Measurements from ENCODE around the gene RASGRF2.
"Not testable (repeated sequence)": the region's sequence is repeated elsewhere in the genome, so short reads cannot be mapped to it uniquely, and the experiment has no call there.

RASGRF2 gene

DNA sequence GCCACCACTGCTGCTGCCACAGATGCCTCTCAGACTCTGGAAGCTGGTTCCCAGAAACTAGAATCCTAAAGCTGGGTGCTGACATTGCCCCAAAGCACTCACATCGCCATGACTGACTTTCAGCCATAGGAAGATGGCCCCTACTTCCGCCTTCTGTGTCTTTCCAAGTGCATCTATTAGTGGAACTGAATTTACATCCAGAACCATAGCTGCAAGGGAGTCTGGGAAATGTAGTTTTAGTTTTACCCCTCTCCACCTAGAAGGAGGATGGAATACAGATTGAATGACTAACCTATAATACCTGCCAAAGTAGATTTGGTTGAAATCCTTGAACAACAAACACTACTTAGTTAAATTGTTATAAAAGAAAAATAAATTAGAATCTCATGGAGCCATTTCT is 118.8 kb downstream of the RASGRF2 start:
- no peak for DNase-seq

DNA sequence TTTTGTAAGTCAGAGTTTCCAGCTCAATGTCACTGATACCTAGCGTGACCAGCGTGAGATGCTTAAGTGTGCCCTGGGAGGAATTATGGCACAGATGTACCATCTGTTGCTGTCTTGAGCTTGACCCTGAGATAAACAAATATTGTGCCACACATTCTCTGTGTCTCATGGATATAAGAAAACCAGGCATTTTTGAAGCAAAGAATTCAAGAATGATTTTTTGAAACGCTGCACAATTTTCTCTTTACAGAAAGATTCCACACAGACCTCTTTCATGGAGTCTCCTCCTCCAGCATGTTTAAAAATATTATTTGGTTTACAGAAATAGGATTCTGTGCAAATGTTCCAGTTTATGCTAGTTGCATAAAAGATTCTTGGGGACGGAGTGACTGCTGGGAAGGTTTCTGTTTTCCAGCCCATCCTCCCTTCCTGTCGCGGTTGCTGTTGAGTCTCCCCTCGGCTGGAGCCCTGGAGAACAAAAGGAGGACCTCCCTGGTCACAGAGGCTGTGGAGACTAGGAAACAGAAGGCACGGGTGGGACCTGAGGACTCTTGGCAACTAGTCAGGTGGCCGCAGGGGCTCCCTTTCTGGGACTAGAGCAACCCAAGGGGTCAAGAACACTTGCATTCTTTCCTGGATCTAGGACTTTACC is 120.8 kb downstream of the RASGRF2 start:
- DNase-seq, result no peak

DNA sequence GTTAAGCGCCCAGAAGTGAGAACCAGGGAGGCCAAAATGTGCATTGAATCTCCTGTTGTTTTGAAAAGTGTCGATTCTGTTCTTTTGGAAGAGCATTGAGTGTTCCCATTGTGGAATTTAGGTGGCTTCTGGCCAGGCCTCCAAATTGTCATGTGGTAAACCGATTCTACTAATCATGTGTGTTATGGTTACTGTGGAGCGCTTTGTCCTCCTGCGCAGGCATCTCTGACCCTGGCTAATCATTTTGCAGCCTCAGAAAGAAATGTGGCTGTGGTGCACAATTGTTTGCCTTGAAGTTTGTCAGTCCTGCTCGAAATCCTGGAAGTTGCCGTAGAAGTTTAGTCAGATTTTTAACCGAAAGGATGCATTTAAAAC is 121.3 kb downstream of the RASGRF2 start:
- DNase-seq, result no peak

DNA sequence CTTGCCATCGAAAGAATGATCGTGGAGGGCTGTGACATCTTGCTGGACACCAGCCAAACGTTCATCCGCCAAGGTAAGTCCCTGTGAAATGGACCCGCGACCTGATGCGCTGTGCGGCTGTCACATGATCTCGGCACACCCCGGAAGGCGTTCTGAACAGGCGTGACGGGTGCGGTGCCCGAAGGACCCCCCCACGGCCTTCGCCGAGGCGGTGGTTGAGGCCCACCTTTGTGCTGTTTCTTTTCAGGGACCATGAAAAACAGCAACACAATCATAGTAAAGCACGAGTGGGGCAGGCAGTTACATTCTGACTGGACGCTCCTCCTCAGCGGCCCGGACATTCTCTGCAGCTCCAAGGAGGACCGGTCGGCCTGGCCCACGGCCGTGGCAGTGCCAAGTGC is 126.7 kb downstream of the RASGRF2 start:
- DNase-seq, result no peak

DNA sequence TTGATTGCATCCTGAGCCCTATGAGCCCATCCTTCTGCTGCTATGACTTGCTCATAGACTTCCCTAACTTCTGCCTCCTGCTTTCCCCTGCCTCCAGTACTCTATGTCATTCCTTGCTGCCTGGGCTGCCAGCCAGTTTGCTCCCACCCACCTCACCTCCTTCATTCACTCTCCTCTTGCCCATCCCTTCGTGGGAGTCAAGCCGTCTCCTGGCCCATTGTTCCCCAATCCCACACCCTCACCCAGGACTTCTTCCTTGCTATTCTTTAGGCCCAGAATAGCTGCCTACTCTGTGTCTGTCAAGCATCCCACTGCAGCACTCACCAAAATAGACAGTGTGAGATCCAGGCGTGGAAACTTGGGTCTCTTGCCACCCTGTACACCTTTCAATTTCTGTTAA is 131.0 kb downstream of the RASGRF2 start:
- no peak for DNase-seq

DNA sequence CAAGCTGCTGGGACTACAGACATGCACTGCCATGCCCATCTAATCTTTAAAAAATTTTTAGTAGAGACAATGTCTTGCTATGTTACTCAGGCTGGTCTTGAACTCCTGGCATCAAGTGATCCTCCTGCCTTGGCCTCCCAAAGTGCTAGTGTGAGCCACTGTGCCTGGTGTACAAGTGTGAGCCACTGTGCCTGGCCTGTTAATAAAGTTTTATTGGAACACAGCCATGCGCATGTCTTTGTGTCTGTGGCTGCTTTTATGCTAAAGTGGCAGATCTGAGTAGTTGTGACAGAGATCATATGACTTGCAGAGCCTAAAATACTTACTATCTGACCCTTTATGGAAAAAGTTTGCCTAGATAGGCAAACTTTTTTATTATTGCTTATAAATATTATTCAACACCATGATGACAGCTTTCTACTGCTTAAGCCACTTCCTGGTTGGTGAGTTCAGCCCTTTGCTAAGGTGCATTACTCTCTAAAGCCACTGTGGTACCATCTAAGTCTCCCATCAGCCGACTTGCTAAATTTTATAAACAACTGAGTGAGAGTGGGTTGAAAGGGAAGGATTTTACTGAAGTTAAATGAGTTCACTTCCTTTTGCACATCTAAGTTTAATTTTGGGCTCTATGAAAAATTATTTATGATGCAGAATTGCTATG is 133.5 kb downstream of the RASGRF2 start:
- no peak for DNase-seq

DNA sequence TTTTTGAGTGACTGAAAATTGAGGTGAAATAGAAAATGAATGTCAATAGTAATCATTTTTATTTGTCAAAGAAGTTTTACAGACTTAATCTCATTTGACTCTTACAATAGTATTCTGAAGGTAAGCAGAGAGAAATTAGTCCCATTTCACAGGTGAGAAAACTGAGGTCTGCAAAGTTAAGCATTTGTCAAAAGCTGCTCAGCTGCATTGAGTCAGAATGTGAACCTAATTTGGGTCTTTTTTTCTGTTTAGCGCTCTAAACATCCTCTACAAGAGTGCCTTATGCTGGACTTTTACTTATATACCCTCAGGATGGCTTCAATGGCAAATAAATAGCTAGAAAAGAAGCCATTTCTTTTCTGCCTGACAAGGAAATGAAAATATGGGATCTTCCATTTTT is 135.7 kb downstream of the RASGRF2 start:
- no peak for DNase-seq

DNA sequence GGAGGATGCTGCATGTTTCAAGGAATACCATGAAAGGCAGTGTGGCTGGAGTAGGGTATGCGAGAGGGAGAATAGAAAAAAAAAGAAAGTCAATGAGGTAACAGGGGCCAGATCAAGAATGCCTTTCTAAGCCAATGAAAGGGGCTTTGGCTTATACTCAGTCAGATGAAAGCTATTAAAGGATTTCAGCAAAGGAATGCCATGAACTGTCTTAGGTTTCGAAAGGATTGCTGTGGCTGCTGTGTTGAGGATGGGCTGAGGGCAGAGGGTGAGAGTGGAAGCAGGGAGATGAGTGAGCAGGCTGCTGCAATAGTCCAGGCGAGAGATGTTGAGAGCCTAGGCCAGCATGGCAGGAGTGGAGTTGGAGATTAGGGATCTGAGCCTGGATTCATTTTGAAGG is 137.6 kb downstream of the RASGRF2 start:
- no peak for DNase-seq

DNA sequence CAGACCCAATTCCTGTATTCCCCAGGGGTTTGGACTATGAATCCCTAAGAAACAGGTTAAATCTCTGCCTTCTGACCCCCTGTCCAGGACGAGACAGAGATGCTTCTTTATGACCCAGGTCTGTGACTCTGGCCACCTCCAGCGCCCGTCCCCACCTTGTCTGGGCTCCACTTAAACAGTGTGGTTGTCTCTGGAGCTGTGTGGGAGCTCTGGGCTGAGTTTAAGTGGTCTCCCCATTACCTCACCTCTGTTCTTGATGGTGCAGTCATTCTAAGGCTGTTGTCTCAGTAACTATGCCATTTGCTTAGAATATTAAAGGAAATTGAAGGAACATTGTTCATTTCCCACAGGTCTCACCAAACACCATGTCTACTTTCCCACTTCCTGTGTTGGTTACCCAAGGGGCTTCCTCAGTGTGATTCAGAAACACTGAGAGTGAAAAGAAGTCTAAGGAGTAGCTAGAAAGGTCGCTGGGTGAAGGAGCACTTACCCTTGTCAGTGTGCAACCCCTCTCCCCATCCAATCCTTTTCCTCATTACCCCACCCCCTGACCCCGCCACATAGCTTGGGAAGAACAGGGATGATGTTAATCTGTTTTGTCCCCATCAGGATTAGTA is 145.2 kb downstream of the RASGRF2 start:
- DNase-seq, result no peak

DNA sequence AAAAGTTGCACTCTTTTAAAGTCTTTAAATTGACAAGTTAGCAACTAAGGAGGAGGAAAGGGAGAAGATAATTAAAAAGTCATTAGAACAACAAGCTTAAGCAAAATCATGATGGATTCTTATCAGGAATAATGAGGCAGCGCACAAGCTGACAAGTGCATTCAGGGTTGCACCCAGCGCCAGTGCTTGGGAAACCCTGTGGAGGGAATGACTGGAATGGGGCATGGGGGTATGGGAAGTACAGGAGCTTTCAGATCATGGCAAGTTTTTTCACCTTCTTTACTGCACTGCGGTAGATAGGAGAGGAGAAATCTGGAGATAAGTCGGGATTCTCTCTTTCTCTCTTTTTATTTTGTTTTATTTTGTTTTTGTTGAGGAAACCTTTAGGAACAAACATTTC is 155.1 kb downstream of the RASGRF2 start:
- DNase-seq, result no peak

DNA sequence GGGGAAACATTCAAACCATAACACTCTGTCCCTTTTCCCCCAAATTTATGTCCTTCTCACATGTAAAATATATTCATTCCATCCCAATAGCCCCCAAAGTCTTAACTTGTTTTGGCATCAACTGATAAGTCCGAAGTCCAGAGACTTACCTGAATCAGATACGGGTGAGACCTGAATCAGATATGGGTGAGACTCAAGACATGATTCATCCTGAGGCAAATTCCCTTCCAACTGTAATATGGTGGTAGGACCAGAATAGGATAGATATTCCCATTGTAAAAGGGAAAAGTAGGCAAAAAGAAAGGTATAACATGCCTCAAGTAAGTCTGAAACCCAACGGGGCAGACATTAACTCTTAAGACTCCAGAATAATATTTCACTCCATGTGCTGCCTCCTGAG is 157.4 kb downstream of the RASGRF2 start:
- DNase-seq, result no peak

DNA sequence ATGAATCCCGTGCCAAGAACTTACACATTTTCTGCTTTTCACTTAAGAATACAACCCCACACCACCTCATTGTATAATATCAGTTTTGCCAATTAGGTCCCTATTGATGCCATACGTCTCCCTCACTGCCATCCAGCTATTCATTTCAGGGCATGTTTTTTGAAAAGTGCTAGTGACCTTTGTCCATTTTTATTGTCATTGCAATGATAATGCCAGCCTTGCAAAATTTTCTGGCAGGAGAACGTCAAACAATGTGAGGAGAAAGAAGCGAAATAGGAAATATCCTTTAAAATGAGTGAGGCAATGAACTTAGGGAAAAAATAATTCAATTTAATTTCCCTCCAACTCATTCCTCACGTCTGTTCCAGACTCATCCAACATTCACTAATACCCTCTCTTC is 161.1 kb downstream of the RASGRF2 start:
- no peak for DNase-seq

DNA sequence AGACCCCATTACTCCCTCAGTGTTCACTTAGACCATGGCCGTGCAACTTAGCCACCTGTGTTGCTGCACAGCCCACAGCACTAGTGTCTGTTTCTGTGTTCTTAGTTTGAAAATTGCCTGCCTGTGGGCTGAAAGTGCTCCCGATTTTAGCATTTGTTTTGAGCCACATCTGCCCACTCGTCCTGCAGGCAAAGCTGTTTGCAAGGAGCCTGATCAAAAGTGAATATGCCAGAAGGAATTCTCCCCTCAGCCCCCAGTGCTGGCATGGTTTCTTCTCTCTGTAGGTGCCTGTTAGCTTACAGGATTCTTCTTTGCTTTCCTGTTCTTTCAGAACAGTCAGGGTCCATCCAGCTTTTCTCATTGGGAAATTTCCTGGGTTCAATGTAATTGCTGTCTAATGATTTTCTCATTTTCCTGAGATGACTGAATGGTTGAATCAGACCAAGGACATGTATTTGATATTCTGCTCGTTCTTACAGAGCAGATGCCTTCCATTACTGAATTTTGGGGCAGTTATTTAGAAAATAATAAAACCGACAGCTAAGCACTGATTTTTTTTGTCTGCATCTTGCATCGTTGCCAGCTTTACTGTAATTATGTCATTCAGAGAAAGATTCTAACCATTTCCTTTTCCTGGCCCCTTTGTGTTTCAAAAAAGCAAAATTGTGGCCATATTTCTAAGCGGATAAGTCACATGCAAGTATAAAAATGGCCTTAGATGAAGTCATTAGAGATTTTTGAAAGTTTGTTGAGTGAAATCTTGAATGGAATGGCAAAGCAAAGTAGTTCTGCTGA is 161.9 kb downstream of the RASGRF2 start:
- DNase-seq, result no peak

DNA sequence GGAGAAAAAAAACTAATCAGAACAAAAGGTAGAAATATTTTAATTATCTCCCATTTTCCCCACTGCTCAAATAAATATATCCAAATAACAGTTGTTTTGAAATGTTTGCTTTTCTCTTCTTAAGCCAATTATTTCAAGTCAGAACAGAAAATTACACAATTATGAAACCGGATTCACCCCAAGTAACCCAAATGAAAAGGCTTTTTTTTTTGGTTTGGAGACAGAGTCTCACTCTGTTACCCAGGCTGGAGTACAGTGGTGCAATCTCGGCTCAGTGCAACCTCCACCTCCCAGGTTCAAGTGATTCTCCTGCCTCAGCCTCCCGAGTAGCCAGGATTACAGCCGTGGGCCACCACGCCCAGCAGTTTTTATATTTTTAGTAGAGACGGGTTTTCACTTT is 164.5 kb downstream of the RASGRF2 start:
- DNase-seq, result not testable (repeated sequence)

DNA sequence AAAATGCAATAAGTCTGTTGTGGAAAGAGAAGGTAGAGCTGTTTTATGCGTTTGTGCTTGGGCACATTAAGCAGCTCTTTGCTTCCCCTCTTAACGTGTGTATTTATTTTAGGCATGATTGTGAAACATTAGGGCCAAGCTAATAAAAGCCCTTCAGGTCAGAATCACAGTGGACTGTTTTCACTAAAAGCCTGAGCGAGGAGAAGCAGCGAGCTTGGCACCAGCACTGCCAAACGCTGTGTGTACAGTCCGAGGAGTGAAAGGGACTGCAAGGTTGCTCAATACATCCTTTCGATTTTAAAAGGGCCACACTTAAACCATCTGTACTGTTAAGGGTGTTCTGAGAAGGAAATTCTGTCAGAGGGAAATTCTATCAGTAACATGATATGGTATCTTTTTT is 165.8 kb downstream of the RASGRF2 start:
- DNase-seq, result no peak

DNA sequence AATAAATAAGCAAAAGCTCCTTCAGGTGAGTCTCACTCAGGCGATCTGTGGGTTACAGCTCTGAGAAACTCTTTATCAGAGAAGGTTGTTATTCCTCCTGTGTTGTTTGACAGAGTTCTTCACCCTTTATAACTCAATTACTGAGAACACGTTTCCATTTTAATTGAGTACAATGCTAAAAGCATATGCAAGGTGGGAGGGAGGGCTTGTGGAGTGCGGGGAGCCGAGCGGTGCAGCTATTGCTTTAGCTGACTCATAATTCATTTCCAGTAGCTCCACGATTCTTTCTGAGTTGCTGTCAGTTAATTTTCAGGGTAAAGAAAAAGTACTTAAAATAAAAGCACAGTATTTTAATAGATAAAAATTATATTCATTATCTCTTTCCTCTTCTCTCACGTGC is 168.3 kb downstream of the RASGRF2 start:
- DNase-seq, result no peak

DNA sequence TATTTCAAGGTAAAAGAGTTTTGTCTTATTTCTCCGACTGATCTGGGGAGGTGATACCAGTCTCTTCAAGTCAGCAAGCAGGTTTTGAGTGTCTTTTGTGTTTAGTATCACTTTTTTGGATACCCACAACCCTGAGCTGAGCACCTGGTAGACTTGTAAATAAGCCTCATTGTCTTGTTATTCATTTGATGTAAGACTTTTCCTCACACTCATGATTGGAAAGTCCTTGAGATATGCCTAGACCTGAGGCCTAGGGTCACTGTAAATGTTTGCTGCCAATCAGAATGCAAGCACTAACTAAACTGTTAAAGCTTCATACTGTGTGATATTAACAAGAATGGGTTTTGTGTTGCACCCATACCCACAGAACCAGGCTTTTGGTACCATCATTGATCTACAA is 172.2 kb downstream of the RASGRF2 start:
- no peak for DNase-seq

DNA sequence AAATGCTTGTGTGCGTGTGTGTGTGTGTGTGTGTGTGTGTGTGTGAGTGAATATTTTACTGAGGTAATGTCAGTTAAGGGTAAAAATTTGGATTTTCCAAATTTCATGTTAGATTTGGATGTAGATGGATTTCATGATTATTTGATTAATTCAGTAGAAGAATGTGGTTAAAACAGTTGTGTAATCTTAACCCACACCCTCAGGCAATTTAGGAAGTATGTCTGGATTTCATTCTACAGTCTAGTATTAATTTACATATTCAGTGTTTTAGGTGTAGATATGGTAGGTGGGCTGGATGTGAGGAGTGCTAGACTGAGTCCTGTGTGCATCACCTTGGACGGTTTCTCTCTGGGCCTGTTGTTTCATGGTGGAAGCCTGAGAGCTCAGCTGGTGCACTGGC is 173.9 kb downstream of the RASGRF2 start:
- DNase-seq, result no peak

DNA sequence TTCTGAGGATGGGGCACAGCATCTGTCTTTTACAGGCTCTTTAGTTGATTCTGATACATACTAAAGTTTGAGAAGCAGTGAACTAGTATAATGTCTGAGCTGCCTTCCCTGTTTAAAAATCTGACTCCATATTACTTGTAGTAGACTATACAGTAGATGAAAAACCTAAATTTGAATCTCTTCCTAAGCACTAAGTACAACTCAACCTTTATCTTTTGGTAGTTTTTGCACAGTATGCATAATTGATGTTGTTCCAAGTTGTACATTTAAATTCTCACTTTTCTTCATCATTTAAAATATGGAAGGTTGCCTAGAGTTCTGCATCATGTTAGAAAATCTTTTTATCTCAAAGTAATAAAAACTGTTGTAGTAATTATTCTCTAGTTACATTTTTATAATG is 174.4 kb downstream of the RASGRF2 start:
- DNase-seq, result no peak

DNA sequence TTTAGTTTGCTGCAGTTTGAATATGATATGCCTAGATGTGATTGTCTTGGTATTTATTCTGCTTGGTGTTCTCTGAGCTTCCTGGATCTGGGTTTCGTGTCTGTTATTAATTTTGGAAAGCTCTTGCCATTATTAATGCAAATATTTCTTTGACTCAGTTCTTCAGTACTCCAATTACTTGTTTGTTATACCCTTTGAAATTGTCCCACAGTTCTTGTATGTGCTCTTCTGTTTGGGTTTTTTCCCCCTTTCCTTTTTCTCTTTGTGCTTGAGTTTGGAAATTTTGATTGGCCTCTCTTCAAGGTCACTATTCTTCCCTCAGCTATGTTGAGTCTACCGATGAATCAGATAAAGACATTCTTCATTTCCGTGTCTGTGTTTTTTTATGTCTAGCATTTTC is 176.4 kb downstream of the RASGRF2 start:
- DNase-seq, result no peak

DNA sequence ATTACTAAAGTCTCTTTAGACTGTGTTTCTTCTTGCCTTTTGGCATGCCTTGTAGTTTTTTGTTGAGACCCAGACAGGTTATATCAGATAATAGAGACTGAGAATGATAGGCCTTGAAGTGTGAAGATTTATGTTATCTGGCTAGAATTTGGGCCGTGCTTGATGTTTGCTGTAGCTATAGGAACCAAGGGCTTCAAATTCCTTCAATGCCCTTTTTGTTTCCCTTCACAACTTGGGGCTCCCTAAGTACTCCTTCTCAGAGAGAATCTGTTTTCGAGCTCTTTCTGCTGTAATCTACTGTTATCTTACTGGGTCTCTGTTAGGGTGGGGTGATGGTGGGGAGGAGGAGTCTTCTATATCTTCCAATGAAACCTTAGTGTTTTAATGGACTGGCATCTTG is 177.7 kb downstream of the RASGRF2 start:
- no peak for DNase-seq

DNA sequence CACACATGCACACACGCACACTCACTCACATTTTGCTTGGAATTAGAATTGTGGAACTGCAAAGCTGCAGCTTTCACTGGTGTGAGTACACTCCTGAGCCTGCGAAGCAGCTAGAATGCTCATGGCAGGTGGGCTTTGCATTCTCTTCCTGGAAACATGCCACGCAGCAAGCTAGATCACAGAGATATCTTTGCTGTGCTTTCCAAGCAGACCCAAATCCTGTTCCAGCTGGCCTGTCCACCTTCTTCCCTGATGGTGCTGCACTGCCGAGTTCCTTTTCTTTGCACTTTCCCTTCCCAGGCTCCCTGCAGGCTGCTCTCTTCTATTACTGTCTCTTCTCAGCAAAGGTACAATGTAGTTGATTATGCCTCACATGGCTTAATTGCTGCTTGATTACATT is 180.3 kb downstream of the RASGRF2 start:
- no peak for DNase-seq

DNA sequence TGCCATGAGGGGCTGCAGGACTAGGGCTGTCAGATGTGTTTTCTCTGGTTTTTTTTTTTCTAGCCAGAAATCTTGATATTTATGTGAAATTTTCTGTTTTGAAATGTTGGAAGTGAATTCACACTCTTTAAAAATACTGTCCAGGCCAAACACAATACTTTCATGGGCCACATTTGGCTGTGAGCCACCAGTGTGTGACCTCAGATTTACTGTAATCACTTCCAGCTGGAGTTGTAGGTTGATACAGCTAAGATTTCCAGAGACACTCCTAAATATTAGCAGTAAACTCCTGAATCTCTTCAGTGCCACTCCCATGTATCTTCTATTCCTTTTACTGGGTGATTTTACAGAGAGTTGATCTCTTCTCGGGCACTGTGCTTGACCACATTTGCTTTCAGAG is 180.8 kb downstream of the RASGRF2 start:
- DNase-seq, result no peak

DNA sequence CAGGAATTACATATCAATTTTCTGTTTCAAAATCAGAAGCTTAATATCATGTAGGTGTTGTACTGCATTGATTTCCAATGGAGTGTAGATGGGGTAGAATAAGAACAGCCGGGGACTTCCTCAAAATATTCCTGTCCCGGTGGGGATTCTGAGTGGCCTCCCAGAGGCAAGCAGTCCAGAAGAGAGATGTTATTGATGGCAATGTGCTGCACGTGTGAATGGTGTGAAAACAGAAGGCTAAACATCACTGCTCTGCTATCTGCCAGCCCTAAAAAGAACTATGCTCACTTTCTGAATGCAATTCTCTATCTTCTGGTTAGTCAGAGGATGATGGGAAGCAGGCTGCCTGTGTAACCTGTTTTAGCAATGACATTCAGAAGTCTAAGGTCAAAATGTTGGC is 181.9 kb downstream of the RASGRF2 start:
- no peak for DNase-seq
